HL-60/S4 (cell line): Measurements from ENCODE around the gene AUTS2.
"Not testable (repeated sequence)": the region's sequence is repeated elsewhere in the genome, so short reads cannot be mapped to it uniquely, and the experiment has no call there.

Source experiments
- in situ Hi-C: fragments of 300-500 bp; cut with MboI; formaldehyde crosslinking; loops from 2 replicates; pipeline ENCODE4 v1.14.3; 2022; ENCODE audit warnings: low sequenced_read_pairs

The AUTS2 gene

GRCh38 chr7:70627461-70627860, 1029.2 kb downstream of the AUTS2 start:
- in situ Hi-C loops: no loop called here

GRCh38 chr7:70630440-70630817, 1032.2 kb downstream of the AUTS2 start:
- in situ Hi-C loops: no loop called here

- in situ Hi-C loops: no loop called here
Observed at GRCh38 chr7:70630818-70631457, 1032.7 kb downstream of the AUTS2 start.

- in situ Hi-C loops: no loop called here
Observed at GRCh38 chr7:70631718-70632117, 1033.4 kb downstream of the AUTS2 start.

DNA sequence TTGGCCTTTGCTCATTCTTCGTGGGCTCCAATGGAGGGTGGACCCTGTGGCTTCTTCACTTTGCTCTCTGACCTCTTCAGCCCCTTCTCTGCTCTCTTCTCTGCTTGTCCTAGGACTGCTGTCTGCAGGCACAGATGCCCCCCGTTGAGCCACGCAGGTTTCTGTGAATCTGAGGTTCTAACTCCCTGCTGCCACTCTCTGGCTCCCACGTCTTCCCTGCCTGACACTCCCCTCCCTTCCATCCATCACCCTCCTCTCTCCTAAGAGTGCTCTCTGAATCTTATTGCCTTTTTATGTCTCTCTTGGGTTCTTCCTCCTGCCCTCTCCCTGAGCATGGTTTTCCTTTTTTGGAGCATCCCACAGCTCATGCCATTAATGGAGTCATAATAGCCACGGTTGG, 1034.1 kb downstream of the AUTS2 start:
- in situ Hi-C loops: no loop called here

GRCh38 chr7:70634071-70634470, 1035.8 kb downstream of the AUTS2 start:
- in situ Hi-C loops: no loop called here

GRCh38 chr7:70634610-70635068, 1036.4 kb downstream of the AUTS2 start:
- in situ Hi-C loops: no loop called here

DNA sequence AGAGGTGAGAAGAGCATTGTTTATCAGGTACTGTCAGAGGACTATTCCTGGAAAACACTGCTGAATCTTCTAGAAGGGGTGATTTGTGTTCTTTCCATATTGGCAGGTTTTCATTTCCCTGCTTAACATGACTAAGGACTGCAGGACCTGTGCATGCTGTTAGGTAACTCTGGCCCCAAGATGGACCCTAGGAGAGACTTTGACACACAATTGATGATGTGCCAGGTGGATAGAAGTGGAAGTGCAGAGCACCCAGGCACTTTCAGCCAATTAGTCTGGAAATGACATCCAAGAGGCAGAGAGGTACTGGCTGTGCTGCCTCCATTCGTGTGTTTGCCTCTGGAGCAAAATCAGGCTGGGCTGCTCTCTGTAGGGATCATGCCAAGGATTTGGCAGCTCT, 1037.4 kb downstream of the AUTS2 start:
- in situ Hi-C loops: no loop called here

- in situ Hi-C loops: no loop called here
Observed at GRCh38 chr7:70636169-70636568, 1037.9 kb downstream of the AUTS2 start.

GRCh38 chr7:70637726-70638125, 1039.5 kb downstream of the AUTS2 start:
- in situ Hi-C loops: no loop called here

- in situ Hi-C loops: no loop called here
Observed at GRCh38 chr7:70638158-70639107, 1040.2 kb downstream of the AUTS2 start.

DNA sequence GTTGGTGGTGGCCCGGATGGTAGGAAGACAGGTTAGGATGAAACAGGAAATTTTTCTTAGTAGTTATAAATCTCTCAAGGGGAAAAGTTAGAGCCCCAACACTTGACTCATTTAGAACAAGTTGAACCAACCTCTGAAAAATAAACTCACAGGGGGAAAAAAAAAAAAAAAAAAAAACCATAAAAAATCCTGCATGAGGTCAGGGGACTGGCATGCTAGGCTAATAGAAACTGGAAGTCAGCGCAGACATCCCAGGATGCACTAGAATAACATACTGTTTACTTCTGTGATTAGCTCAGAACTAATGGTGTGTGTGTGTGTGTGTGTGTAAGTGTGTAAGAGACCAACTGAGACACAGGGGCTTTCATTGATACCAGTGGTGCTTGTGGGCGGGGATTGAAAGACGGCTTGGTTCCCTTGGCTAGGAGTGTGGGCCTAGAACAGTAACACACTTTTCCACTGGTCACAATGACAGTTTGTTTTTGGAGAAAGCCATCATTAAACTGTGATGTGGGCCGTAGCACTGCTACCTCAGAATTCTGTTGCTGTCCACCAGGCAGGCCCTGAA, 1042.1 kb downstream of the AUTS2 start:
- in situ Hi-C loops: no loop called here

DNA sequence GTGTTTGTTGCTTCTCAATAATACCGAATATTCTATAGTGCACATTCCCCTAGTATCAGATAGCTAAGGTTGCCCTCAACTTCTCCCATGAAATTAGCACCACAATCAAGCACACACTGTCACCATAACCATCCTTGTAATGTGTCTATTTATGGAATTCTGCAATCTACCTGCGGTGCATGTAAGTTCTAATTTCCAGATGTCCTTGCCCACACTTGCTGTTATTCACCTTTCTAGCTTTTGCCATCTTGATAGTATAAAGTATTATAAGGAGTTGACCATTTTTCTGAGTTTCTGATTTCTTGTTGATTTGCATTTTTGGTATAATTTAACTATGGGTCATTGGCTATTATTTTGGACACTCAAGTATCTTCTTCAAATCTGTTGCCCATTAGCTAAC, 1043.6 kb downstream of the AUTS2 start:
- in situ Hi-C loops: no loop called here

- in situ Hi-C loops: no loop called here
Observed at GRCh38 chr7:70645279-70645678, 1047.0 kb downstream of the AUTS2 start.

DNA sequence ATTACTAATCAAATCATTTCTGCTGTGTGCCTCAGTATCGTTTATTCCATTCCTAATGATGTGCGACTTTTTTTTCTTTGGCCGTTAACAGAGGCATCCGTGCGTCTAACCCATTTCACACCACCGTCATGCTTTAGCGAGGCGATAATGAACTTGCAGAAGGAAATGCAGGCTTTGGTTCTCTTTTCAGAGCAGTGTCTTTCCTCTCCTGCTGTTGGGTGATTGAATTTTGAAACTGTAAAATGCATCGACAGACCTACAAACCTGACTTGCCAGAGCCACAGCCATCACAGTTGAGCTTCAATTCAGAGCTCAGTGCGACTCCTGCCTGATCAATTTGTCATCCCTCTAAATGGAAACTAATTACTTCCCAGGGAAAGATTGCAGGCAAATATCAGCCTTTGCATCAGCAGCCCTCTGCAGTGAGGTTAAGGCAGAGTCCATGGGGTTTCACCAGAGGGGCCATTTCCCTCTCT, 1047.6 kb downstream of the AUTS2 start:
- in situ Hi-C loops: no loop called here

DNA sequence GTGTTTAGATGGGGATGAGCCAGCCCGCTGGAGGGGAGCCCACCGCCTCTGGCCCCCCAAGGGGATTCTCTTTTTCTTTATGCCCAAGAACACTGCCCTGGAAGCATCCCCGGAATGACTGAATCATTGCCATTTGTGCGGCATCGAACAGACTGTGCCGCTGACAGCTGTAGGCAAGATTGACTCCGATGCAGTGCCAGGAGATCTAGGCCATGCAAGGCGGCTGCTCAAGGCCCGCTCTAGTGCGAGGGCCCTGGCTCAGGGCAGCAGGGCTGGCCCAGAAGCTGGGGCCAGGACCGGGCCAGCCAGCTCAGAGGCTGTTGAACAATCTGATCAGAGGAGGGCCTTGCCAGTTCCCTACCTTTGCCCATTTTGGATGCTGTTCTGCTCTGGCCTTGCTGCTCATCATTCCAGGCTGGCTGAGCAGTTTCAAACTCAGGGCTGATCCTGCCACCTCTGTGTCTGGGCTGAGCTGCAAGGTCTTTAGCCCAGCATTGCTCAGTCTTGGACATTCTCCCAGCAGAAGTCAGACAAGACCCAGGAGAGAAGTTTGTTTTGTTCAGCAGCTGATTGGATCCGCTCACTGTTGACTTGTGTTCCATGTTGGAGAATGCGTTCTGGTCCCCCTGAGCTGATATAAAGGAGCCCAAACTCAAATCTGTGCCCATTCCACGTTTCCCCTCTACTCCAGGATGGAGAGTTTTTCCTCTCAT, 1048.4 kb downstream of the AUTS2 start:
- in situ Hi-C loops: no loop called here

GRCh38 chr7:70647801-70648498, 1049.7 kb downstream of the AUTS2 start:
- in situ Hi-C loops: no loop called here

DNA sequence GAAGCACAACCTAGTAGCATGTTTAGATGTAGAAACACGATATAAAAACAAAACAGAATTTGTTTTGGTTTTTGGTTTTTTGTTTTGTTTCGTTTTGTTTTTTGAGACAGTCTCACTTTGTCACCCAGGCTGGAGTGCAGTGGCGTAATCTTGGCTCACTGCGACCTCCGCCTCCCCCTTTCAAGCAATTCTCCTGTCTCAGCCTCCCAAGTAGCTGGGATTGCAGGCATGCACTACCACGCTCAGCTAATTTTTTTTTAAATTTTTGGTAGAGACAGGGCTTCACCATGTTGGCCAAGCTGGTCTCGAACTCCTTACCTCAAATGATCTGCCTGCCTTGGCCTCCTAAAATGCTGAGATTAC, 1050.2 kb downstream of the AUTS2 start:
- in situ Hi-C loops: not testable (repeated sequence)

DNA sequence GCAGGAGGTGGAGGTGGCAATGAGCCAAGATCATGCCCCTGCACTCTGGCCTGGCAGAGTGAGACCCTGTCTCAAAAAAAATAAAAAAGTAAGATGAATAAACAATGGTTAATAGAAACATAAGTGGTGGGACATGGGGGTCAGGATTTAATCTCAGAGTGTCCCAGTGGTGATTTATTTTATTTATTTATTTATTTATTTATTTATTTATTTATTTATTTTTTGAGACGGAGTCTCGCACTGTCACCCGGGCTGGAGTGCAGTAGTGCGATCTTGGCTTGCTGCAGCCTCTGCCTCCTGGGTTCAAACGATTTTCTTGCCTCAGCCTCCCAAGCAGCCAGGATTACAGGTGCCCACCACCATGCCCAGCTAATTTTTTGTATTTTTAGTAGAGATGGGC, 1051.0 kb downstream of the AUTS2 start:
- in situ Hi-C loops: no loop called here

GRCh38 chr7:70654146-70654545, 1055.9 kb downstream of the AUTS2 start:
- in situ Hi-C loops: no loop called here

DNA sequence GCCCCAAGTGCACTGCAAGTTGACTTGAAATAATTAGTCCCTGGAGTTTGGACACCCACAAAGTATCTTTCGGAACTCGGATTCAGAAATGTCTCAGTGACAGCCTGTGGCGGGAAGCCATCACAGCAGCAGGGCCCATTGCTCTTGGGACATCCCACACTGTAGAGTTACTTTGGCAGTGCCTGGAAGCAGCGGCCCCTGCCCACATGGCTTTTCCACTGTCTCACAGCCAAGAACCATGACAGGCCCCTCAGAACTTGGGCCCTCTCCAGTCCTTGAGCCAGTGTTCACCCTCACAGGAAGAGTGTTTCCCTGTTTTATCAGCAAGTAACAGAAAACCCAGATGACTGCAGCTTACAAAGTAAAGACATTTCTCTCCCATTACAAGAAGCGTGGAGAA, 1056.7 kb downstream of the AUTS2 start:
- in situ Hi-C loops: no loop called here
